CD4-positive, alpha-beta T cell treated with Interleukin-15 for 1 hour (primary cell): Measurements from ENCODE around the gene HLA-DQB1.
A peak's percentile ranks its signal among the peaks of the same experiment; 100 is the strongest.

Experiments
- DNase-seq: peaks from one replicate; pipeline ENCODE4 v3.0.0-alpha.2; 2020

HLA-DQB1 gene

DNA sequence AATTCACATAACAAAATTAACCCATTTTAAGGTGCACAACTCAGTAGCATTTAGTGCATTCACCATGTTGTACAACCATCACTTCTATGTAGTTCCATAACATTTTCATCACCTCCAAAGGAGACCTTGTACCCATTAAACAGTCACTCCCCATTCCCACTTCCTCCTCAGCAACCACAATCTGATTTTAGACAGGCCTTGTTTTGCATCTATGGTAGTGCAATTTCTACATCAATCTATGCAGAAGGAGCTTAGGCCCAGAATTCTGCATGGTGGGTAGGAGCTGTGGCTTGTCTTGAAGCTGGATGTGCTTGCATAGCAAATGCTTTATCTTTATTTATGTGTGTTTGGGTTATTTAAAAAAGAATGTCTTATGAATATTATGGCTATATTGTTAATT is 42.8 kb downstream of the HLA-DQB1 start:
- no peak for DNase-seq

DNA sequence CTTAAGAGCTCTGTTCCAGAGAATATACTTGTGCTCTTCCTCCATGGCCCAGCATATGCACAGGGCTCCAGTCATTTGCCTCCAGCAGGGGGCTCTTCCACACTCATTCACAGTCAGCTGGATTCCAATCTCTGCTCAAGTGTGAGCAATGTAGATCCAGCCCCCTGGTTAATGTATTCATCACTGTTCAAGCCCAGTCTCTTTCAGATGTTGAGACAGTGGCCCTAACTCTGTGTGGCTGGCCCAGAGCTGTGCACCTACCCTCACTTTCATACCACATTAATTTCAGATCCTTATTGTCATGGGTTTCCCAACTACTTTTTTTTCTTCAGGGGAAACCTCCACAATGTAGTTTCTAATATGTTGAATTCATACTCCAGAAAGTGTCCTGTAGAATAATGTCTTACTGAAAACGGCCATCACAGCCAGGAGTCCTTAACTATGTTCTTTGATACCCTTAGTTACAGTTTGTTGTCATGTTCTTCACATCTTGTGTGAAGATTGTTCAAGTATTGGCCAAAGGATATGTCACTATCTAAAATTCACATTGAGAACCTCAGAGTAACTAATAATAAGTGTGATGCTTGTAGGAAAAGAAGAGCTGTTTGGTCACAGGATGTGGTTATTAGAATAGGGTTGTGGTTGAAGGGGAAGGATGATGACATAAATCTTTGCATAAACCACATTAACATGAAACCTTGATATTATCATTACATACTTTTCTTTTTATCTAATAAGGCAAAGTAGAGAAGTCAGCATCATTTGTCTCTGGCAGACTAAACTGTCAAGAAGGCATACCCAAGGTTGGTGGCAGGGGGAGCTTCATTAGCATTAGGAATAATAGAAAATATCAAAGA is 43.7 kb downstream of the HLA-DQB1 start:
- peak; percentile 82 for DNase-seq

DNA sequence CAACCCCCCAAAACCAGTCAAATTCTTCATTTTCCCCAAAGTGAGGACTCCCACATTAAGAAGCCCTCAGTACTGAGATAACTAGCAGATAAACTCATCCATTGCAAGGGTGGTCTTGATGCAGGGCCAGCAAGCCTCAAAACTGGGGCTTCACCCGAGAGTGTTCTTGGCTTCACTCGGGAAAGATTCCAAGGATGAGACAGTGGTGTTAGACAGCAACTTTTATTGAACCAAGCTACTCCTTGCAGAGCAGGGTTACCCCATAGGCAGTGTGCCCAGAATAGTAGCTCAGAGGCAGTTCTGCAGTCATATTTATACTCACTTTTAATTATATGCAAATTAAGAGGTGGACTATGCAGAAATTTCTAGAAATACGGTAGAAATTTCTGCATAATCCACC is 45.1 kb downstream of the HLA-DQB1 start:
- DNase-seq: no peak

DNA sequence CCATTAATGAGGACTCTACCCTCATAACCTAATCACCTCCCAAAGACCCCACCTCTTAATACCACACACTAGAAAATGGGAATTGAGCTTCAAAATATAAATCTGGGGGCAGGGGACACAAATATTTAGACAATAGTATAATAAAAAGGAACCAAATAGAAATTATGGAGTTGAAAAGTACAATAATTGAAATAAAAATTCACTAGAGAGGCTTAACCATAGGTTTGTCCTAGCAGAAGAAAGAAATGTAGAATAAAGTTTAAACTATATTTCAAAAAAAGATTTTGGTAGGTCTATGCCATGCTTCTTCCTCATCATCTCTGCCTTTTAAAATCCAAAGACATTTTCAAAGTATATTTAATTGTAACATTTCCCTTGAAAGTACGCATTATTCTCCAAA is 48.7 kb downstream of the HLA-DQB1 start:
- no peak for DNase-seq

DNA sequence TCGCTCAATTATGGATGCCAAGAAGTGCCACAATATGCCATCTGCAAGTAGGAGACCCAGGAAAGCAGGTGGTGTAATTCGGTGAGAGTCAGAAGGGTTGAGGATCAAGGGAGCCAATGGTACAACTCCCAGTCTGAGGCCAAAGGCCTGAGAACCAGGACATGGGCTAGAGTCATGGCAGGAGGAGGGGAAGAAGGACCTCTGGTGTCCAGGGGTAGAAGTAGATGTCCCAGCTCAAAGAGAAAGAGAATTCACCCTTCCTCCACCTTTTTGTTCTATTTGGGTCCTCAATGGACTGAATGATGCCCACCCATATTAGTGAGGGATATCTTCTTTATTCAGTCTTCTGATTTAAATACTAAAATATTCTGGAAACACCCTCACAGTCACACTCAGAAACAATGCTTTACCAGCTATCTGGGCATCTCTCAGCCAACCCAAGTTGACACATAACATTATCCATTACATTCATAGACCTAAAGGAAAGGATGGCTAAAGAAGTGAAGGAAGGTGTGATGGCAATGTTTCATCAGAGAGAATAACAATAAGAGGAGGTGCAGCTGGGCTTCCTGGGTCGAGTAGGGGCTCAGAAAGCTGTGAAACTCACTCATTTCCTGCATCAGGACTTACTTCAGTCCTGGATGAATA is 50.4 kb downstream of the HLA-DQB1 start:
- DNase-seq: no peak

DNA sequence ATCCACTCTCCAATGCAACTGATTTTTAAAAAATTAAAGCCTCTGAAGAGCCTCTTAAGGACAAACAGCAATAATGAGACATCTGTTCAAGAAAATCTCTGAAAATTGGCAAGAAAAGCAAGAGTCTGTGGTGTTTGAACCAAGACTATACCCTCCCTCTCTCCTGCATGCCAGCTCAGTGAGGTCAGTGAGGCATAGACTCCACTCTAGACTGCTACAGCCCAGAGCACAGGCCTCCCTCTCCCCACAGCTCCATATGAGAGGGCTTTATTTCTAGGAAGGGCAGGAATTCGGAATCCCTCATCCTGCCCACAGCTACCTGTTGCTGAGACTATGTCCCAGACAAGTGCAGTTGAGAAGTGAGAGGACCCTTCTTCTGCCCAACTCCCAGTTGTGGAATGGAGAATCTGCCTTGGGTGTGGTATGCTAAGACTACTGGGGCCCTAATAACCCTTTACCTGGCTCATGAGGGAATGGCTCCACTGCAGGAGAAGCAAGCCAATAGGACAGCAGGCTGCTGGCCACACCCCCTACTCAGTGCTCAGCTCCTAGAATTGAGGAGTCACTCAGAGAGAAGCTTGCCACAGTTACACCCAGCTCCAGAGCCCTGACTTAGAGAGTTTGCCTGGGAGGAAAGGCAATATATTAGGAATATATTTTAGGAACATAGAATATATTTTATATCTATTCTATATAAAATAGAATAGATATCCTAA is 51.9 kb downstream of the HLA-DQB1 start:
- DNase-seq: no peak

DNA sequence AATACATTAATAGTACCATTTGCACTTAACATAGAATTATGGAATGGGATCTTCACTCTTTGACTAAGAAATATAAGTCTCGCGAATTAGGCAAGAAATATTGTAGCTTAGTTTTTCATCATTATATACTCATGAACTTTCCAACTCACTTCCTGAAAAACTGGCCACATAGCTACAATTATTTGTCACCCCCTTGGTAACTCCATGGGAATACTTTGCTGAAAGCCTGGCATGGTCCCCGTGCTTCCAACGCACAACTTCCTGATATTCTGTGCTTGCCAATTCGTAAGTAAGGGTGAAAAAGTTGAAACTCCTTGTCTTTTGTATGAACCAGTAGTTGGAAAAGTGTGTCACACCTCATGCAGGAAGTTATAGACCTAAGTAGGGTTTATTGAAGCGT is 53.0 kb downstream of the HLA-DQB1 start:
- DNase-seq: no peak

DNA sequence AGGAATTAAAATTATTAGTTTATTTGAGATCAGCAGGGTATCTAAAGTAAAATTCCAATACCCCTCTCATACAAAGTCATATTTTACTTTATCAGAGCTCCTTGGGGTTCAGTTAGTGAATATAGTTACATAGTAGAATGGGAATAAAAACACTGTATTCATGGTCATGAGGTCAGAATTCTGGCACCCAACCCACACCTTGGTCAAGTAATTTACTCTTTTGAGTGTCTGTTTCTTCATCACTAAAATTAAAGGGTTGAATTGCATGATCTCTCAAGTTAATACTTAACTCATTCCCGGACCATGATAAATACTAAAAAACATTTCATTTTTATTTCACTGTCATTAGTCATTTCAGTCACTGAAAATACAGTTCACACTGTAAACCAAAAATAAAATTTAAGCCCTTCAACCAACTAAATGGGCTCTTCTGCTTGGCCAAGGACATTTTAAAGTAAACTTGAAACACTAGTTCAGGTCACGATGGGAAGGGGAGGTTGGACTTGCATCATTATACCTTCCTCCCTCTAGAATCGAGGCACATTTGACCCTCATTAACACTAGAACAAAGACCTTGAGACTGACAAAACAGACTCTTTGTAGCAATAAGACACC is 55.7 kb downstream of the HLA-DQB1 start:
- no peak for DNase-seq

DNA sequence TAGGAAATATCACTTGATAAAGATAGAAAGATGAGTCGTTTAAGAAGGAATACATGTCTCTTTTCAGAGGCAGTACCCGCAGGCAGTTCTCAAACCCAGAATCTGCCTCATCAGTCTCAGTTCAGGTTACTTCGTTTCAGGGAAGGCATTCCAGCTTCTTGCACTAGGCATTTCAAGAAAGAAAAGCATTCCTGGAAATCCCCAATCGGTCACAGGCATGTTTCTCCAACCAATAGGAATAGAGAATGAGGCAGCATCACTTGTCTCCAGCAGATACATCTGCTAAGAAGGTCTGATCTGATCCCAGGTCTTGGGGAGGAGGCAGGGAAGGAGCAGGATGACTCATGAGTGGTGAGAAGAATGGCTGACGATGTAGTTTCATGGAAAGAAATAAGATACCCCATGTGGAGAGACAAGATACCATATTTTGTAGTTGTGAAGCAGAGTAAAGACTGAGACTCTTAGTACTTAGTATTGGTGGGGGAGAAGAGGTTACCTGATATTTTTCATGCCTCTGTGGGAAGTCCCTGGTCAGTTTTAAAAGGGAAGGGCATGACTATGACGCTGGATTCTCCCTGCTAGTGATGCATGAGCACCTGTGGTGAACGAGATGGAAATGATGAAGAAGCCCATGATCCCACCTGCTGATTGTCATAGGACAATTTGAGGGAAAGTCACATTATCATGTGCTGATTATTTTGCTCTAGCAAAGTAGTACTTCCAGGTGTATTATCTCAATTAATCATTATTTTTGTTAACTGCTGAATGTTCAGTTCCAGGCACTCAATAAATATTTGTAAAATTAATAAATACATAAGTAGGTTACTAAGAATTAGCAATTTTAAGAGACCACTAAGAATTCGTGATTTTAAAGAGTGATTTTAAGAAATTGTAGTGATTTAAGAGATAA is 56.5 kb downstream of the HLA-DQB1 start:
- peak; percentile 82 for DNase-seq
